A673 (cell line): Measurements from ENCODE around the gene EFCAB6.

Experiments used
- EZH2 ChIP-seq: fragments of 200-600 bp; sonication (generic); IDR thresholded peaks from 2 replicates; pipeline ENCODE4 v1.6.1; 2017; ENCODE audit warnings: borderline replicate concordance, low read depth, mild to moderate bottlenecking, mixed read lengths, antibody characterized with exemption, low read length; ENCODE audit not compliant: poor library complexity, severe bottlenecking
- TF ChIP-seq, protein P1 (sequence below): fragments of 300-800, 200-600 bp; sonication (generic); conservative IDR thresholded peaks from 2 replicates; pipeline ENCODE4 v1.5.1; 2017; ENCODE audit warnings: low read depth, mild to moderate bottlenecking, antibody characterized with exemption, low read length, moderate library complexity, mixed read lengths

DNA sequence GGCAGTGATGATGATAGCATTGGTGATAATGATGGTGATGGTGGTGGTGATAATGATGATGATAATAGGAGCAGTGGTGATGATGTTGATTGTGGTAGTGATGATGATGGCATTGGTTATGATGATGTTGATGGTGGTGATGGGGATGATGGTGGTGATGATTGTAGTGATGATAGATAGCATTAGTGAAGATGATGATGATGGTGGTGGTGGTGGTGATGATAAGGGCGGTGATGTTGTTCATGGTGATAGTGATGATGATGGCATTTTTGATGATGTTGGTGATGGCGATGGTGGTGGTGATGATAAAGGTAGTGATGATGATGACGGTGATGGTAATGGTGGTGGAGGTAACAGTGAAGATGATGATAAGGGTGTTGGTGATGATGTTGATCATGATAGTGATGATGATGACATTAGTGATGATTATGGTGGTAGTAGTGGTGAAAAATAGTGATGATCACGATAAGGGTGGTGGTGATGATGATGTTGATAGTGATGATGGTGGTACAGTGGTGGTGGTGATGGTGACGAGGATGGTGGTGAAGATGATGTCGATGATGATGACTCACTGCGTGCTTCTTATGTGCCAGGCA, 307.3 kb downstream of the EFCAB6 start:
- TF ChIP-seq, protein P1, sequence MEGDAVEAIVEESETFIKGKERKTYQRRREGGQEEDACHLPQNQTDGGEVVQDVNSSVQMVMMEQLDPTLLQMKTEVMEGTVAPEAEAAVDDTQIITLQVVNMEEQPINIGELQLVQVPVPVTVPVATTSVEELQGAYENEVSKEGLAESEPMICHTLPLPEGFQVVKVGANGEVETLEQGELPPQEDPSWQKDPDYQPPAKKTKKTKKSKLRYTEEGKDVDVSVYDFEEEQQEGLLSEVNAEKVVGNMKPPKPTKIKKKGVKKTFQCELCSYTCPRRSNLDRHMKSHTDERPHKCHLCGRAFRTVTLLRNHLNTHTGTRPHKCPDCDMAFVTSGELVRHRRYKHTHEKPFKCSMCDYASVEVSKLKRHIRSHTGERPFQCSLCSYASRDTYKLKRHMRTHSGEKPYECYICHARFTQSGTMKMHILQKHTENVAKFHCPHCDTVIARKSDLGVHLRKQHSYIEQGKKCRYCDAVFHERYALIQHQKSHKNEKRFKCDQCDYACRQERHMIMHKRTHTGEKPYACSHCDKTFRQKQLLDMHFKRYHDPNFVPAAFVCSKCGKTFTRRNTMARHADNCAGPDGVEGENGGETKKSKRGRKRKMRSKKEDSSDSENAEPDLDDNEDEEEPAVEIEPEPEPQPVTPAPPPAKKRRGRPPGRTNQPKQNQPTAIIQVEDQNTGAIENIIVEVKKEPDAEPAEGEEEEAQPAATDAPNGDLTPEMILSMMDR, result no peak
- TF ChIP-seq EZH2, result no peak
